Middle frontal gyrus (tissue), 1 donor: Measurements from ENCODE around the gene ACTN2.

Experiments
- DNase-seq: peaks from one replicate; pipeline ENCODE4 v3.0.0-alpha.2; 2015; ENCODE audit warnings: low spot score; ENCODE audit errors: extremely low spot score

Gene ACTN2

GRCh38 chr1:236689713-236690569 is 3.6 kb downstream of the ACTN2 start:
- no peak for DNase-seq

- no peak for DNase-seq
Observed at GRCh38 chr1:236691348-236691747, 5.0 kb downstream of the ACTN2 start.

GRCh38 chr1:236692128-236692527 is 5.8 kb downstream of the ACTN2 start:
- DNase-seq: no peak

DNA sequence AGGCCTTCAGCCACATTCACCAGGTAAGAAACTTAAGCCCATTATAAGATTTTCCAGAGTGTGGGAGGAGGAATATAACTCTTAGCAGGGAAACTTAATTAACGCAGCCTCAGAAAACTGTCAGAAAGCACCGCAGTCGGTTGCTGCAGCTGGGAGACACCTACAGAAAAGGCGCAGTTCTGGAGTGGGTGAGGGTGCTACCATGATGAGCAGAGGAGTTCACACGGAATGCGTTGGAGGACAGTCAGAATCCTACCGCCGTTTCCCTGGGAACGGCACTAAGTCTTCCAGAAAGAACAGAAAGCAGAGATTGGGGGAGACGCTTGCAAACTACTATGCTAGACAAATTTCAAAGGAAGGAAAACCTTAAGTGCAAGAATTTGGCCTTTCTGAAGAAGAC is 6.4 kb downstream of the ACTN2 start:
- no peak for DNase-seq

DNA sequence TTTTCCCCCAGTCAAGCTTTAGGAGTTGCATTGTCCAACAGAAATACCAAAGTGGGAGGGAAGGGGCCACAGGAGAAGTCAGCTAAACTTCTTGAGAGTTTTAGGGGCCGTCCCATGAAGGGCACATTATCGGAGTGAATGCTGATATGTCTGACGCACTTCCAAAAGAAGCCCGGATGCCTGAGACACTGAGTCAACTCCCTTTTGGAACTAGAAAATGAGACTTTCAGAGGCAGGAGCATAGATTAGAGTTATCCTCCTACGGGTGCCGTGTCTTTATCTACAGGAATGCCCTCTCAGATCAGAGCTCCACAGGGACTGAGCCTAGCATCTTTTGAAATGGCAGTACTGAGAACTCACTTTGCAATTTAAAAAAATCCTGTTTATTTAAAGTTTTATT is 13.1 kb downstream of the ACTN2 start:
- no peak for DNase-seq

DNA sequence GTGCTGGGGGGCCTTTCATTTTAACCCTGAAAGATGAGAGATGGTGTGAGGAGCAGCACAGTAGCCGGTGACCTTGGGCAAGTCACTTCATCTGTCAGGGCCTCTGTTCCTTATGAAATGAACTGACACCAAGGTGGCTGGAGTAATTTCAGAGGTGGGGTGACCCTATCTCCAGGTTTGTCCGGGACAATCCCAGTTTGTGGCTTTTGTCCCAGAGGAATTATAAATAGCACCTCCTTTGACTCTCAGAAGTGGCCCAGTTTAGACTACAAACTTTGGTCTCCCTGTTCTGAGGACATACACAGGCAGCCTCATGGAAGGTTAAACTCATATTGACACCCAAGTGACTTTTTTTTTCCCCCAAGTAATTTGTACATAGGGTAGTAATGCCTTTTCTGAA is 14.6 kb downstream of the ACTN2 start:
- DNase-seq: no peak

GRCh38 chr1:236701782-236702181 is 15.5 kb downstream of the ACTN2 start:
- no peak for DNase-seq

GRCh38 chr1:236702791-236703394 is 16.6 kb downstream of the ACTN2 start:
- no peak for DNase-seq

- DNase-seq: no peak
Observed at GRCh38 chr1:236705771-236706170, 19.5 kb downstream of the ACTN2 start.

GRCh38 chr1:236706183-236706582 is 19.9 kb downstream of the ACTN2 start:
- no peak for DNase-seq

DNA sequence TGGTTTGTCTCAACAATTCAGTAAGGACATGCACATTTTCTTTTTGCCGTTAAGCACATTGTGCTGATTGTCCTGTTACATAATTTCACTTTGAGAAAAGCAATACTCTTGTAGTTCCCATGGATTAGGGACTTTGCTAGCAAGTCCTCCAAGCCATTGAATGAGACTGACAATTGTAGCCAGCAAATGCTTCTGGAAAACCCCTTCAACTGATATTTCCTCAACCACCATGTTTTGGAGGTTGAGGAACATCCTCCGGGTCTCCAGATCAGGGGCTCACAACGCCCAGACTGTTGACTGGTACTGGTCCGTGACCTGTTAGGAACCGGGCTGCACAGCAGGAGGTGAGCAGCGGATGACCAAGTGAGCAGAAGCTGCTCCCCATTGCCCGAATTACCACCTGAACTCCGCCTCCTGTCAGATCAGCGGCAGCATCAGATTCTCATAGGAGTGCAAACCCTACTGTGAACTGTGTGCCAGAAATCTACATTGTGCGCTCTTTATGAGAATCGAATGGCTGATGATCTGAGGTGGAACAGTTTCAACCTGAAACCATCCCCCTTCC is 24.1 kb downstream of the ACTN2 start:
- DNase-seq: no peak

GRCh38 chr1:236716160-236716559 is 29.9 kb downstream of the ACTN2 start:
- no peak for DNase-seq

DNA sequence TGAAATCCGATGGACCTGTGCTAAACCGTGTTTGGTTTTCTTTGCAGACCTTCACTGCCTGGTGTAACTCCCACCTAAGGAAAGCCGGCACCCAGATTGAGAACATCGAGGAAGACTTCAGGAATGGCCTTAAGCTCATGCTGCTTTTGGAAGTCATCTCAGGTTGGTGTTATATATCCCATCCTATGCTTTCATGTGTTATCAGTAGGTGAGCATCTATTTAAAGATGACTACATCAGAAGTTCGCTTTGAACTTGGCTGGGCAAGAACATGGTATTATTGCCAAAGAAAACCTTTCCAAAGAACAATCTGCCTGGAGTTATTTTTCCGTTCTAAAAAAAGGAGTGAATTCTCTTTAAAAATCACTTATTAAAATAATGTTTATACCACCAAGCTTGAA is 31.5 kb downstream of the ACTN2 start:
- DNase-seq: no peak

DNA sequence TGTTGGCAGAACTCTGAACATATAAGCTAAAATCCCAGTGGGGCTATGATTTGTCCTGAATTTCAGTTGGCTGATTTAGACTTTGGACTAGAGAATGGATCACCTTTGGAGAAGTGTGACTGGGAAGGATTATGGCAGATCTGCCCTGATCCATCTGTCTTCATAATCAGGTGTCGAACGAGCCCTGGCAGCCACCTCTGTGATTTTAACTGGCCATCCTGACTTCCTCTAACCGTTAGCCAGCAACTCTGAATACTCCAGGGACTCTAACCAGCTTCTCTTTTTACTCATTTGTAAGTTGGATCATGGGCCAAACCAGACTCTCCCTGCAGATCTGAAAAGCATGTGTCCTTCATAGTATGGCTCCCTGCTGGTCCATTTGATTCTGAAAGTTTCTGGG is 32.0 kb downstream of the ACTN2 start:
- no peak for DNase-seq

DNA sequence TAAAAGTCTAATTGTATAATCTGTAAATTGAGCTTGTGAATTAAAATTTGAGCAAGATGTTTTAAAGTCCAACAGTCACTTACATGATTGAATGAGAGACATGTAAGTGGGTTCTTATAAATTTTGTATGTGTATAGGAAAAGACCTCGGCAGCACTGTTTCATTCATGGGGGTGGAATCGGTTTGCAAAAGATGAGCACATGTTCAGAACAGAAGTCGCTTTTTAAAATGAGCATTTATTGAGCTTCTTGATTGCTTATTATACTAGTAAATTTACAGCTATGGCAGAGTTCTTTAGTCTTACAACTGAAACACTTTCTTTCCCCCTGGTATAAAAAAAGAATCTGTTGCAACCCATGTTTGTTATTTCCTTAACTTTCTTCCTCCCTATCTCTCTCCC is 33.9 kb downstream of the ACTN2 start:
- DNase-seq: no peak

DNA sequence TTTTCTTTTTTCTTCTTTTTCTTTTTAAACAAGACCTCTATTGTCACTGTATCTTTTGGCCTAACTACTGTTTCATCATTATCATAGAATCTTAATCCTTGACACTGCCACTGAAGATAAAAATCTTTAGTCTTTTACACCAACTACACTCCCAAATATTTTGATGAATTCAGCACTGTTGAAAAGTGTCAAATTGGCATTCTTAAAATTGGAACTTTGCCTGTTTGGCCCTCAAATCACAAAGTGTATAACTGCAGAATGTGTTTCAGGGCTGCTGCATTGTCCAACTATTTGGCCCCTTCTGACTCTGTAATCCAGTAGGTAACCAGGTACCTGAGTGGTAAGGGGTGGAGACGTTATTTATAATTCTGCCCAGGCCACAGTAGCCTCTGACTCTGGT is 34.3 kb downstream of the ACTN2 start:
- no peak for DNase-seq

DNA sequence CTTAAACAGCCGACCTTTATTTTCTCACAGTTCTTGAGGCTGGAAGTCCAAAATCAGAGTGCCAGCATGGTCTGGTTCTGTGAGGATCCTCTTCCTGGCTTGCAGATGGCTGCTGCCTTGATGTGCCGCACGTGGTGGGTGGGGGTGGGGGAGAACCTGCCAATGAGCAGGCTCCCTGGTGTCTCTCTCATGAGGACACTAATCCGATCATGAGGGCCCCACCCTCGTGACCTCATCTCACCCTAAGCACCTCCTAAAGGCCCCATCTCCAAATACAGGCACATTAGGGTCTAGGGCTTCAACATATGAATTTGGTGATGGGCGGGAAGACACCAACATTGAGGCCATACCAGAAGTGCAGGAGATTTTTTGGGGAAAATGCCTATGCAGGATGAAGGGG is 37.8 kb downstream of the ACTN2 start:
- DNase-seq: no peak

DNA sequence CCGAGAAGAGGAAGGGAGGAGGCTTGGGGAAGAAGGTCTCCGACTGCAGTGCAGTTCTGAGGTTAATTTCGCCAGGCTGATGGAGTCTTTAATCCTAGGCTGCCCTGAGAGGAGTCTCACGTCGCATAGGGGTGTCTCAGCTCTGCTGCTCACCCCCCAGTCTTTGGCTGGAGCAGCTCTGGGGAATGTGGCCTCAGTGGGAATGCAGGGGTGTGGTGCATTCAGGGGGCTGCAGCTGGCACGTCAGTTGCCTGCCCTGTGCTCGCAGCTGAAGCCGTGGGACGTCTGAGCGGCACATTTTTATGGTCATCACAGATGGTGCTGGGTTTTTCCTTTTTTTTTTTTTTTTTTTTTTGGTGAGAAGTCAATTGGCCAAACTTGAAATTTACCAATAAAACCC is 38.2 kb downstream of the ACTN2 start:
- no peak for DNase-seq

GRCh38 chr1:236725668-236726067 is 39.4 kb downstream of the ACTN2 start:
- no peak for DNase-seq

DNA sequence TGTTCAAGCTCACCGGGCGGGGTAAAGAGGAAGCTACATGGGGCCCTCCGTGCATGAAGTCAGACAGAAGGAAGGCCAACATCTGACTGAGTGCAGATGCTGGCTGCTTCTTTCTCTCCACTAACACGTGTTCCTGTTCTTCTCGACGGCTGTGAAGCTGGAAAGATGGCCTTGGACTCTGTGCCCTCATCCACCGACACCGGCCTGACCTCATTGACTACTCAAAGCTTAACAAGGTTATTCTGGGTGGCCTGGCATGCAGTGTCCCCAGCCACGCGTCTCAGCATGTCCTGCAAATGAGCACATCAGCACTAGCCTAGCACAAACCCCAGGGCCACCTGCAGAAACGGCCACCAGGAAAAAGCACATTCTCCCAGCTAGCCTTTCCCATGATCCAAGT is 41.2 kb downstream of the ACTN2 start:
- DNase-seq: no peak

GRCh38 chr1:236728752-236729151 is 42.5 kb downstream of the ACTN2 start:
- no peak for DNase-seq

DNA sequence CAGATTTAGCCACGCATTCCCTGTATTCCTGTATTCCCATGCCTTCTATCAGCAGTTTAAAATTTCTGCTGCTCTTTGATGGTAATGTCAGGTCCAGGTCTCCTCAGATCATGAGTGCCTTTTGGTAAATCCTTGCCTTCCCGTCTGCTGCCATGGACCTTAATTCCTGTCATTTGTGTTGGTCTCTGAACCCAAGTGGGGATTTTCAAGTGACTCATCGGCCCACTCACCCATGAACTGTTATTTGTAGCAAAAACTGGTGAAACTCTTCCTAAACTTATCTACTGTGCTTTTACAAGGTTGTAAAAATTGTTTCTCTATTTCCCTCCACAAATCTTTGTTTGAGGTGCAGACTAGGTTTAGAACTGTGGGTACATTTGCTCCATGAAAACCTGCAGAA is 47.4 kb downstream of the ACTN2 start:
- no peak for DNase-seq
